ENCODE data around the gene BACE2.

BACE2 gene

DNA sequence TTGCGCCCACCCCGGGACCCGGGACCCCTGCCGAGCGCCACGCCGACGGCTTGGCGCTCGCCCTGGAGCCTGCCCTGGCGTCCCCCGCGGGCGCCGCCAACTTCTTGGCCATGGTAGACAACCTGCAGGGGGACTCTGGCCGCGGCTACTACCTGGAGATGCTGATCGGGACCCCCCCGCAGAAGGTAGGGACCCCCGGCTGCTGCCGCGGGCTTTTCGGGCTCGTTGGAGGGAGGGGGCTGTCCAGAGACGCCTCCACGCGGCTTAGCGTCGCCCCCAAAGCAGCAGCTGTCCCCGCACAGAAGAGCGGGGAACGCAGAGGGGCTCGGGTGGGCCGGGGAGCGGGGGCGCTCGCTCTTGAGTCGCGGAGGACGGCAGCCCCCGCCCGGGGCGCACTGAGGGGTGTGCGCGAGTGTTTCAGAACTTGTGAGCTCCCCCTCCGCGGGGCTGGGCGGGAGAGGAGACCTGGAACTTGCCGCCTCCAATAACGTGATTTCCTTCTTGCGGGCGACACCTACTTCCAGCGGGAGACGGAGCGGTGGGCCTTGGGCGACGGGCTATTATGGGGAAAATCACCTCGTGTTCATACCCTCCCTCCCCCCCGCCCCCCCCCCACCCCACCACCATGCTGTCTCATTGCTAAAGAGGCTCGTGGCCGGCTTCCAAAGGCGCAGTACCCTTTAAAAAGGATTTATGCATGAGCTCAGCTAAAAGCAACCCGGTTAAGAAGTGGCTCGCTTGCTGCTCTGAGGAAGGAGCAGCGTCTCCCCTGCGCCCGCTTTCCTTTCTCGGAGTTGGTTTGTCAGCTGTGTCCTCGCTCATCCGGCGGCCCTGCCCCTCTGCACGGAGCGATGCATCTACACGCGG lies 664 bp downstream of the BACE2 start:
- peak; percentile 60 for DNase-seq (ENCODE audit: low read depth)
- peak overlapping the region; percentile 70 for H3K4me3 ChIP-seq (ENCODE audit: low read length)
- TF ChIP-seq, protein P1, sequence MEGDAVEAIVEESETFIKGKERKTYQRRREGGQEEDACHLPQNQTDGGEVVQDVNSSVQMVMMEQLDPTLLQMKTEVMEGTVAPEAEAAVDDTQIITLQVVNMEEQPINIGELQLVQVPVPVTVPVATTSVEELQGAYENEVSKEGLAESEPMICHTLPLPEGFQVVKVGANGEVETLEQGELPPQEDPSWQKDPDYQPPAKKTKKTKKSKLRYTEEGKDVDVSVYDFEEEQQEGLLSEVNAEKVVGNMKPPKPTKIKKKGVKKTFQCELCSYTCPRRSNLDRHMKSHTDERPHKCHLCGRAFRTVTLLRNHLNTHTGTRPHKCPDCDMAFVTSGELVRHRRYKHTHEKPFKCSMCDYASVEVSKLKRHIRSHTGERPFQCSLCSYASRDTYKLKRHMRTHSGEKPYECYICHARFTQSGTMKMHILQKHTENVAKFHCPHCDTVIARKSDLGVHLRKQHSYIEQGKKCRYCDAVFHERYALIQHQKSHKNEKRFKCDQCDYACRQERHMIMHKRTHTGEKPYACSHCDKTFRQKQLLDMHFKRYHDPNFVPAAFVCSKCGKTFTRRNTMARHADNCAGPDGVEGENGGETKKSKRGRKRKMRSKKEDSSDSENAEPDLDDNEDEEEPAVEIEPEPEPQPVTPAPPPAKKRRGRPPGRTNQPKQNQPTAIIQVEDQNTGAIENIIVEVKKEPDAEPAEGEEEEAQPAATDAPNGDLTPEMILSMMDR (IDR thresholded peaks at IDR 0.05; ENCODE audit: insufficient read depth, low read depth, low read length, missing control alignments): peak; percentile 13

DNA sequence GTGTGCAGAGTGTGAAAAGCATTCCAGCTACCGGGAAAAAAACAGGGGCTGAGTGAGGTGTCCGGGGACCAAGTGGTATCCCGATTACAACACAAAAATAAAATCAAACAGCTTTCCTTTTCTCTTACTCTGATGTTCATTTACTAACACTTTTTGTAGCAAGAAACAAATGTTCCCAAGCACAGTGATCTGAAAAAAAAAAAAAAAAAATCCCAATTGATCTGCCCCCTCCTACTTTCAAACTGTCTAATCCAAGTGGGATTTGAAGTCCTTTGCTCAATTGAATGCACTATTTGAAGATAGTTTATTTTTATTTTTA lies 1.3 kb downstream of the BACE2 start:
- peak overlapping the region; percentile 70 for H3K4me3 ChIP-seq (ENCODE audit: low read length)
- DNase-seq (ENCODE audit: low read depth): no peak
- TF ChIP-seq, protein P1 (IDR thresholded peaks at IDR 0.05; ENCODE audit: insufficient read depth, low read depth, low read length, missing control alignments): no peak

DNA sequence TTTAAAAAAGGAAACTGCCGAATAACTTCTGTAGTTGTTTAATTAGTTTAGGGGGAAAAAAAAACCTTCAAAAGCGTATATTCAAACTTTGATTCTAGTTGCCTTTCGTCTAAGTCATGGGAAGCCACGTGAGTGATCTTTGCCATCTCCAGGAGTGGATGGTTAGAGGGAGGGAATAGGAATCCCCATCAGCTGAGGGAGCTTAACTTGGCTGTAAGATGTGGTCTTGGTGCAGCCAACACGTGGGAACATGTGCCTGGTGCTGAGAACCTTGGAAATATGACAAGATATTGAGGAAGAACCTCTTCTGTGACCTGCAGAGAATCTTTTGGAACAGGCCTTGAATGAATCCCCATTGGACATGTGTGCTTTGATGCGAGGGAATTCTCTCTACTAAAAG lies 1.7 kb downstream of the BACE2 start:
- no peak for DNase-seq (ENCODE audit: low read depth)
- no peak overlapping the region for H3K4me3 ChIP-seq (ENCODE audit: low read length)
- TF ChIP-seq, protein P1 (IDR thresholded peaks at IDR 0.05; ENCODE audit: insufficient read depth, low read depth, low read length, missing control alignments): no peak

DNA sequence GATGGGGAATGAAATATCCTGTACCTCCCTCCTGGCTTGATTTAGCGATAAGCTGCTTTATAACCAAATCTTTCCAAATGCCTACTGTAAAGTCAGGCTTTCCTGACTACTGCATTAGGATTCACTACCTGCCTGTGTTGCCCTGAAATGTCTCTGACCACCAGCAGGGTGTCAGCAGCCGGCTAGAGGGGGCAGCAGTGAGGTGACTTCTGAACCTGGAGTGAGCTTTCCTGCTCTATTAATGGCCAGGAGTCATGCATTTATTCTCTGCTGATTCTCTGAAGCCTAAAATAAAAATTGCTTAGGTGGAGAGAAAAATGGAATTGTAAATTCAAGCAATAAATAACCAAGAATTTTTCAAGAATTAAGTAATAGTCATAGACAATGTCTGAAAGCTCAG lies 2.5 kb downstream of the BACE2 start:
- no peak overlapping the region for H3K4me3 ChIP-seq (ENCODE audit: low read length)
- peak; percentile 57 for DNase-seq (ENCODE audit: low read depth)
- TF ChIP-seq, protein P1 (IDR thresholded peaks at IDR 0.05; ENCODE audit: insufficient read depth, low read depth, low read length, missing control alignments): peak; percentile 61

DNA sequence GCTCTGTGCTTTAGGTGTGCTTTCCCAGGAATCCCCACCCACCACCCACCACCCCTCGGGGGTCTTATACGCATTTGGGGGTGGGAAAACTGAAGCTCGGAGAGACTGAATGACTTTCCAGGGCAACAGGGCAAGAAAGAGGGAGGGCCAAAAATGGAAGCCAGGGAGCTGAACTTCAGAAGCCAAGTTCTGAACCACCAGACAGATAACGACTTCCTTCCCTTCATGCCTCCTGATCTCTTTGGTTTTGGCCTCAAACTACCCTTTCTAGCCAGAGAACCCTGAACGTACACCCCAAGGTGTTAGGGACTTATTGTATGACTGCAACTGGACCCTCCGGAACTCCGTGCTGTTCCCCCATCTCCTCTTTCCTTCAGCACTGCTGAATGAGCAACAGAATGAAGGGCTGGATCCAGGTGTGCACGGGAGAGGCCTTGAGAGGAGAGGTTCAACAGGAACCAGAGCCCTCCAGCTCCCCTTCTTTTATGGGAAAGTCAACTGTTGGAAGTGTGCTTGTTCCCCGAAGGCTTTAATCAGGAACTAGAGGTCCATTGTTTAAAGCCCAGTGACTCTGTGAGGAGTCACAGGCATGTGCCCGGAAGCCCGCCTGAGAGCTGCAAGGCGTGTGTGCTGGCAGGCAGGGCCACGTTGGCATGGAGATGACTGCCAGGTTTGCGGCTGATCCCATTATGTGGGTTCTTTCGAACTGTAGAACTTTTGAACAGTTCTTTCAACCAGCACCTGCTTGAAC lies 3.1 kb downstream of the BACE2 start:
- DNase-seq (ENCODE audit: low read depth): peak; percentile 93
- no peak overlapping the region for H3K4me3 ChIP-seq (ENCODE audit: low read length)
- TF ChIP-seq, protein P1 (IDR thresholded peaks at IDR 0.05; ENCODE audit: insufficient read depth, low read depth, low read length, missing control alignments): no peak

DNA sequence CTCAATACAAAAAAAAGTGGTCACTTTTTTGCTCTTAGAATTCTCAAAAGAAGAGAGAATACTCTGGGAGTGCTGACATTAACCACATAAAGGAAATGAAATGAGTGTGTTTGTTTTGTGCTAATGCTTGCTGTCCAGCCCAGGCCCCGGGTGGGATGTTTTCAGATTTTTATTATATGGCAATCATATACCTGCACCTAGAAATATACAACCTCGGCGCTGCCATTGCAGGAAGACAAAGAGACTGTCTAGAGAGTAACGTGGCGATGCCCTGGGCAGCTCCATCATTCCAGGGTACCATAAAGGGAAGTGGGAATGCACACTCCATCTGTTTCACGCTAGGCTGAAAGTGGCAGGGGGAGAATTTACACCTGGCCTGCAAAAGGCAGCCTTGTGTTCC lies 7.1 kb downstream of the BACE2 start:
- TF ChIP-seq, protein P1 (IDR thresholded peaks at IDR 0.05; ENCODE audit: insufficient read depth, low read depth, low read length, missing control alignments): no peak
- no peak overlapping the region for H3K4me3 ChIP-seq (ENCODE audit: low read length)
- no peak for DNase-seq (ENCODE audit: low read depth)
